ENCODE measurements around the gene CORO2B.
"Not testable (repeated sequence)": the region's sequence is repeated elsewhere in the genome, so short reads cannot be mapped to it uniquely, and the experiment has no call there.

The CORO2B gene

GRCh38 chr15:68644083-68644904 lies 65.5 kb downstream of the CORO2B start:
- no peak for DNase-seq (ENCODE audit: low read depth in 2 of 2)

- DNase-seq (ENCODE audit: low read depth in 2 of 2): no peak
Observed at GRCh38 chr15:68644996-68645395, 66.2 kb downstream of the CORO2B start.

GRCh38 chr15:68646156-68646555 lies 67.4 kb downstream of the CORO2B start:
- DNase-seq (ENCODE audit: low read depth in 2 of 2): no peak

- no peak for DNase-seq (ENCODE audit: low read depth in 2 of 2)
Observed at GRCh38 chr15:68646696-68647095, 67.9 kb downstream of the CORO2B start.

GRCh38 chr15:68647361-68647760 lies 68.6 kb downstream of the CORO2B start:
- DNase-seq (ENCODE audit: low read depth in 2 of 2): not testable (repeated sequence)

- DNase-seq (ENCODE audit: low read depth in 2 of 2): peak in 1 of 2 donors; percentile 8
Observed at GRCh38 chr15:68650901-68651709, 72.3 kb downstream of the CORO2B start.

- DNase-seq (ENCODE audit: low read depth in 2 of 2): no peak
Observed at GRCh38 chr15:68651916-68652525, 73.2 kb downstream of the CORO2B start.

- DNase-seq (ENCODE audit: low read depth in 2 of 2): no peak
Observed at GRCh38 chr15:68653031-68653635, 74.3 kb downstream of the CORO2B start.

- DNase-seq (ENCODE audit: low read depth in 2 of 2): no peak
Observed at GRCh38 chr15:68653801-68654200, 75.0 kb downstream of the CORO2B start.

GRCh38 chr15:68654786-68655560 lies 76.2 kb downstream of the CORO2B start:
- no peak for DNase-seq (ENCODE audit: low read depth in 2 of 2)

- no peak for DNase-seq (ENCODE audit: low read depth in 2 of 2)
Observed at GRCh38 chr15:68655686-68656437, 77.1 kb downstream of the CORO2B start.

- no peak for DNase-seq (ENCODE audit: low read depth in 2 of 2)
Observed at GRCh38 chr15:68656438-68656739, 77.6 kb downstream of the CORO2B start.

GRCh38 chr15:68658151-68658550 lies 79.4 kb downstream of the CORO2B start:
- DNase-seq (ENCODE audit: low read depth in 2 of 2): no peak

- DNase-seq (ENCODE audit: low read depth in 2 of 2): no peak
Observed at GRCh38 chr15:68658641-68659358, 80.0 kb downstream of the CORO2B start.

- DNase-seq (ENCODE audit: low read depth in 2 of 2): no peak
Observed at GRCh38 chr15:68663526-68663925, 84.7 kb downstream of the CORO2B start.

GRCh38 chr15:68666120-68666811 lies 87.5 kb downstream of the CORO2B start:
- no peak for DNase-seq (ENCODE audit: low read depth in 2 of 2)

GRCh38 chr15:68666812-68667450 lies 88.1 kb downstream of the CORO2B start:
- DNase-seq (ENCODE audit: low read depth in 2 of 2): no peak

- DNase-seq (ENCODE audit: low read depth in 2 of 2): no peak
Observed at GRCh38 chr15:68667800-68668625, 89.2 kb downstream of the CORO2B start.
